Superior temporal gyrus (tissue), 1 donor: ENCODE results near the gene VOPP1.
A peak's percentile ranks its signal among the peaks of the same experiment; 100 is the strongest.
"Not testable (repeated sequence)": the region's sequence is repeated elsewhere in the genome, so short reads cannot be mapped to it uniquely, and the experiment has no call there.

Experiments
- DNase-seq: peaks from one replicate; pipeline ENCODE4 v3.0.0-alpha.2; 2016; ENCODE audit errors: extremely low spot score

Gene VOPP1

DNA sequence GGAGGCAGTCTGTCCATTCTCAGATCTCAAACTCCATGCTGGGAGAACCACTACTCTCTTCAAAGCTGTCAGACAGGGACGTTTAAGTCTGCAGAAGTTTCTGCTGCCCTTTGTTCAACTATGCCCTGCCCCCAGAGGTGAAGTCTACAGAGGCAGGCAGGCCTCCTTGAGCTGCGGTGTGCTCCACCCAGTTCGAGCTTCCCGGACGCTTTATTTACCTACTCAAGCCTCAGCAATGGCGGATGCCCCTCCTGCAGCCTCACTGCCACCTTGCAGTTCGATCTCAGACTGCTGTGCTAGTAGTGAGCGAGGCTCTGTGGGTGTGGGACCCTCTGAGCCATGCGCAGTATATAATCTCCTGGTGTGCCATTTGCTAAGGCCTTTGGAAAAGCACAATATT, 10.4 kb upstream of the VOPP1 start:
- not testable (repeated sequence) for DNase-seq

DNA sequence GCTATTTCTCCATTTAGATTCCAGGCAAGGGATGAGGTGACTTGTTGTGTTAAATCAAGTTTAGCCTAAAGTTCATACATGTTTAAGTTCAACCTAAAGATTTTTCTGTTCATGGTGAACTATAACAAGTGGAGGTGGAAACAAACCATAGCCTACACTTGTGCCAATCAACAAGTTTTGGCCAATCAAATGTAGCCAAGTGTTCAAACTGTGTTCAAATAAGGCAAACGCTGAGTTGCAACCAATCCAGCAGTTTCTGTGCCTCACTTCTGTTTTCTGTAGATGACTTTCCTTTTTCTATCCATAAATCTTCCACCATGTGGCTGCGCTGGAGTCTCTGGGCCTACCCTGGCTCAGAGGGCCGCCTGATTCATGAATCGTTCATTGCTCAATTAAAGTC, 4.5 kb upstream of the VOPP1 start:
- DNase-seq, result no peak

DNA sequence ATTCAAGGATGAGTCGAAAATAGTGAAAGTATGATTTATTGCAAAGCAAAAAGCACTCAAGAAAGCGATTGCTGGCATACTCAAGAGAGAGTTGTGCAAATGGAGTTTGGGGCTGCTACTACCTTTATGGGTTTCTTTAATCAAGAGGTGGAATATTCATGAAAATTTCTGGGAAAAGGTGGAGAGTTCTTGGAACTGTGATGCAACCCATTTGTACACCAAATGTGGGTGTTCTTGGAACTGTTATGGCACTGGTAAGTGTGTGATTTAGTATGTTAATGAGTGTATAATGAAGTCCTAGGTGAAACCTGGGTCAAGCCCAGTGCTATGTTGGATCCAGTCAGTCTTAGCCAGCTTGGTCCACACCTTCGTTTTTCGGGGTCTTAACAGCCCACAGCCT, 3.4 kb upstream of the VOPP1 start:
- DNase-seq, result no peak

DNA sequence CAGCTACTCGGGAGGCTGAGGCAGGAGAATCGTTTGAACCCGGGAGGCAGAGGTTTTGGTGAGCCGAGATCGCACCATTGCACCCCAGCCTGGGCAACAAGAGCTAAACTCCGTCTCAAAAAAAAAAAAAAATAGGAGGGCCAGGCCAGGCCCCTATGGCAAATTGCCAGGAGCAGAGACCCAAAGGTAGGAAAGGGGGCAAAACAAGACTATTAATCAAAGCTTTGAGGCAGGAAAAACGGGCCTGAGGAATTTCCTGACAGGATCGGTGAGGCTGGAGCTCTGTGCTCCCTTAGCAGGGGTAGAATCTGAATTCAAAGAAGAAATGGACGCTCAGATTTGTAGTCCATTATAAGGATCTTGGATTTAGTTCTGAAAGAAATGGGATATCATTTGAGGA, 2.8 kb upstream of the VOPP1 start:
- no peak for DNase-seq

DNA sequence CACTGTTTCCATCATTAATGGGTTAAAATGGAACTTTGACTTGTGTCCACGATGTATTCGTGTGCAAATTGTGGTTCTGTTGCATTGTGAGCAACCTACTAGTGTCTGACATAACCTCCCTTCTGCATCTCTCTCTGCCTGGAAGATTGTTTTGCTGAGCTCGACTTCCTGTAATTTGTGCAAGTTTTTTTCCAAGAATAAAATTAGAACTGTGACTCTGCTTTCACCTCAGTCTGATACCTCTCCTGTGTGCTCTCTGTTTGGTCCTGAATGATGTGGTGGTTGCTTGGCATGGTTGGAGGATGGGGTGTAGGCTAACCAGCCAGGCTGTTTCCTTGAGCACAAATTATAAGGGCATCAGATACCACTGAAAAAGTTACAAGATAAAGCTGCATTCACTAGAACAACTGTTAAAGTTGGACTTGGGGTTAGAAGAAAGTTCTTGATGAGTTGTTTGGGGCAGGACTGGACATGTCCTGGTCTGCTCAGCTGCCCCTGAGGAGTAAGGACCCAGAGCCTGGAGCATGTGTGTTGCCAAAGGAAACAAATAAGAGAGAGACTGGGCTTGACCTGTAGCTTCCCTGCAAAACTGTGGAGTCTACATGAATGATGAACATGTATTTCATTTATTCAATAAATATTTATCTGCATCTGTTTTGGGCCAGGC, 1.9 kb upstream of the VOPP1 start:
- peak; percentile 4 for DNase-seq

DNA sequence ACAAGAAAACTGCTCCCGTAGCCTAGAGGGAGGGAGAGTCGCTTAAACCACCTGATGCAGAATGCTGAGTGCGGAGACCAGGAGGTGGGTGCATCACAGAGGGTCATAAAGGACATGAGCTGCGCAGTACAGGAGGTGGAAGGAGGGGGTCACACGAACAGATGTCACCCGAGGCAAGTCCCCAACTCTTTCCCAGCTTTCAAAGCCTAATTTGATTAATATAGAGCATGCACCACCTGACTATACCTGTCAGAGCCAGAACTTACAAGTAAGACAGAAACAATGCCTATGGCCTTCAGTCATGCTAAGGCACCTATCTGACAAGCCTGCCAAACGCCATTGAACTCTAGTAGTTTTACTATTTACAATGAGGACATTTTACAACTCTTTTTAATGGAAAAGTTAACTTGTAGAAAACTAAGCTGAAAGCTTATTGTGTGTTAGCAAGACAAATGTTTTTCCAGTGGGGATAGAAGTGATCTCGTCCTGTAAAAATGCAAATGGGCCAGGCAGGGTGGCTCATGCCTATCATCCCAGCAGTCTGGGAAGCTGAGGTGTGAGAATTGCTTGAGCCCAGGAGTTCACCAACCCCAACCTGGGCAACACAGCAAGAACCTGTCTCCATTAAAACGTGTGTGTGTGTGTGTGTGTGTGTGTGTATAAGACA, 1.1 kb upstream of the VOPP1 start:
- DNase-seq, result peak; percentile 9

DNA sequence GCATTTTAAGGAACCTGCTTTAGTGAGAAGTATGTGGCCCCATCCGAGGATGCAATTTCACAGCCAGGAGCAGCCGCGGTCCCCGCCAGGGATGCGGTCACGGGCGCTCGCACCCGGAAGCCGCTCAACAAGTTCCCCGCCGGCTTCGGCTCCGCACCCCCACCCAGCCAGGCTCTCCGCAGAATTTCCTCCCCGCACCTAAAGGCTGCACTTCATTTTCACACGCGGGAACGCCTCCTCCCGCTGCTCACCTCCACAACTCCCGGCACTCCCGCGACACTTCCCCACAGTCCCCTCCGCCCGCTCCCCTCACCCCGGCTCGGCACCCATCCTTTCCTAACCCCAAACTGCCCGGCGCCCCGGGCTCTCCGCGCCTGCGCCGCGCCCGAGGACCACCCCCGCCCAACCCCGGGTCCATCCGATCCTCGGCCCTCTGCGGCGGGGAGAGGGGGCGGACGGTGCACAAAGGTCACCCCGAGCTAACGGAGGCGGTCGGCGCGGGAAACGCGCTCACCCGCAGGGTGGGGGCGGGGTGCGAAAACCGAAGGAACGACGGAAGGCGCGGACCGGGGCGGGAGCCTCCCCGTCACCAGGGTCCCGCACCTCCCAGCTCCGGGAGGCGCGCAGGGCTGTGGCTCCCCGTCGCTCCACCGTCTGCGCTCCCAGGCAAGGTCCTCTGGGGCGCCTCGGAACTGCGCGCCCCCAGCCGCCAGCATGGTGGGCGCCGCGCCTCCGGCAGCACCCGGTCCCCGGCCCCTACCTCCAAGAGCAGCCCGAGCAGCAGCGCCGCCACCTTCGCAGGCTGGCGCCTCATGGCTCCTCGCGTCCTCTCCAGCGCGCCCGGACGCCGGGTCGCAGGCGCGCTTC, 558 bp downstream of the VOPP1 start:
- peak; percentile 8 for DNase-seq

DNA sequence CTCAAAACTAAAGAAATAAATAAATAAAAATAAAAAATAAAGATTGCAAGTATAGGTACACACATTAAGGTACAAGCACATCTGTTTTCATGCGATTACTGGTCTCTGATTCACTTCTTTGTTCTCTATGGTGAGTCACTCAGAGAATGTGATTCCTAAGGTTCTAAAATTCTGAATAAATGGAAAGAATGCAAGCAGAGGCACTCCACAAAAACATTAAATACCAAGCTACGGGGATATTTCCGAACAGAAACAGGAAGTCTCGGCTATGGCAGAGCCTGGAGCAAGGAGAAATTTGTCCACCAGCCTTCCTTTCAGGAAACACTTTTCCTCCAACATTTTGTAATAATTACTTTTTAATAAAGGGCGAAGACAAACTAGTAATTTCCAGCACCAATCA, 1.4 kb downstream of the VOPP1 start:
- no peak for DNase-seq

DNA sequence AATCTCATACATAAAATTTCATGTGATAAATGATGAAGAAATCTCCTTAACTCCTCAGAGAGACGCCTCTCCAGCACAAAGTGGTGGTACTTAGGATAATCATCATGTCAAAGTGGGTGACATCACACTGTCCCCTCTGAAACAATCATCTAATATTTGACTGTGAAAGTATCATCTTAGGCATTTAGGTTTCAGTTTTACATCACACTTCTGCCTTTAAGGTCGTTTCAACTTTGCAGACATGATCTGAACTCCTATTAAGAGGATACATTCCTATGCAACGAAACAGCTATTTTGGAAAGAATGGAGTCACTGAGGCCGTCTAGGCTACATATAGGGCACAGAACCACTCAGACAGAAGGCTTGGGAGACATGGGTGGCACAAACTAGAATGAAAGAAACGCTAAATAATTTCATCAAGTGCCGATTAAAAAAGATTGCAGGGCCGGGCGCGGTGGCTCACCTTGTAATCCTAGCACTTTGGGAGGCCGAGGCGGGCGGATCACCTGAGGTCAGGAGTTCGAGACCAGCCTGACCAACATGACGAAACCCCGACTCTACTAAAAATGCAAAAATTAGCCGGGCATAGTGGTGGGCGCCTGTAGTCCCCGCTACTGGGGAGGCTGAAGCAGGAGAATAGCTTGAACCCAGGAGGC, 2.0 kb downstream of the VOPP1 start:
- DNase-seq, result peak; percentile 18

DNA sequence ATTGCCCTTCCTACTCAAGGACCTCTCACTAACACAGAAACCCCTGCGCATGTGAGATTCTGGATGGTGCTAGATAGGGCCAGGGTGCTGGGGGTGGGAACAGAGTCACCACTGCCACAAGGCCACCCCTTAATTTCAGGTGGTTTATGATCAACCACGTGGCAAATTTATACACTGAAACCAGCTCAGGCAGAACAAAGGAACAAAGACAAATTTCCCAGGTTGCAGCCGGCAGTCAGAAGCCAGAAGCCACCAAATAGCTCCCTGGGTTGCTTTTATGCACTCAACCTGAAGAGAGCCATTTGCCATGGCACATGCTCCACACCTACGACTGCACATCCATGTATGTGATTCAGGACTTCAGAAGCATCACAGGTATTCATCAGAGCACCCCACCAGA, 2.5 kb downstream of the VOPP1 start:
- DNase-seq, result peak; percentile 34

DNA sequence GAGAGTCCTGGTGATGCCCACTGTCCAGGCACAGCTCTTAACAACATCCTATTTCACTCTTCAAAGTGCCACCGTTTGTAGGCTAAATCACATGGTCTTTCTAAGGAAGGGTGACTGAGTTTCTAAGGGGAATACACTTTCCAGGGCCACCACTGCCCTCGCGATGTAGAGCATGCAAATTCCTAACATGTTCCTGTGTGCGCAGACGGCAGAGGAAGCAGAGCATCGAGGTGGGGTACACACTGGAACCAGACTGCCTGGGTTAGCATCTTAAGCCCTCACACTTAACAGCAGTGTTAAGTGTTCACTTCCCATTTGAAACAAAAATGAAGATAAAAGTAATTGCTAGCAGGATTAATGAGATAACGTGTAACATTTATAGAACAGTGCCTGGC, 3.0 kb downstream of the VOPP1 start:
- DNase-seq, result no peak

DNA sequence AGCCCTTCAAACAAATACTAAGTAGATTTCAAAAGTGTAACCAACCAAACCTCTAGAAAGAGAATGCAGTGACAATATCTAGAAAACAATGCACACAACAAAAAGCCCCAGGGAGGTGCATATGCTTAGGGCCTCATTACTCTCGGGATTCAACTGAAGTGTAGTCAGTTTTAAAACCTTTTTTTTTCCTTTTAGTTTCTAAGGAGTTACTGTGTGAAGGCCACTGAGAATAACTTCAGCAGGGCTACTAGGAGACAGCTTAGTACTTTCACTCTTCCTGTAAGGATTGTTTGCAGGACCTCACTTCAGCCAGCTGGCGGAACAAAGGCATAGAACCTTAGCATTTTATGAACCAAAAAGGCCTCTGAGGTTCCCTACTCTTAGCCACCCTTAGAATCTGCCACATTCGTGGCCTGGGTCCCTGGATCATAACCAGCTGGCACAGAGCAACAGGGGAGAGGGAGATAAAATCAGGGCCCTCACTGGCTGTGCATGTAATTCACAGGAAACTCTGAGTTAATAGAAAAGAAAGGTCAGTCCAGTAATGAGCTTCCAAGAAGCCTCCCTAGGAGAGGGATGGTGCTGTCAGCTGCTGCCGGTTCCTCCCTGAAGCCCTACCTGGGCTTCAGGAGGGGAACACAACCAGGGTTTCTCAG, 3.6 kb downstream of the VOPP1 start:
- DNase-seq, result peak; percentile 27

DNA sequence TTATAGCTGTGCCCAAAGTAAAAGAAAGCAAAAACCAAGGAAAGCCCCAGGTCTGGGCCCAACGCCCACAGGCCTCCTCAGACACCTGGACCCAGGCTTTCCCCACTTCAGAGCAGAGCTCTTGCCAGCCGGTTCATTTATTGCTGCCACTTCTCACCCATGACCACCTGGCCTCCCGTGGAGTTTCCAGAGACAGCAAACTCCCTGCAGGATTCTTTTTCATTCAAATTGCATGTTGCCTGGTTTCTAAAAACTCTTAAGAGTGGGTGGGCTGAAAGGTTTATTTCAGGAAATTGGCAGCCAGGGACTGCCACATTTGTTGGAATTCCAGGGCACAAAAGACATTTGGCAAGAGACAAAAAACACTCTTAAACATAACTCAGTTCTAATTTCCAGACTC, 4.7 kb downstream of the VOPP1 start:
- peak; percentile 63 for DNase-seq

DNA sequence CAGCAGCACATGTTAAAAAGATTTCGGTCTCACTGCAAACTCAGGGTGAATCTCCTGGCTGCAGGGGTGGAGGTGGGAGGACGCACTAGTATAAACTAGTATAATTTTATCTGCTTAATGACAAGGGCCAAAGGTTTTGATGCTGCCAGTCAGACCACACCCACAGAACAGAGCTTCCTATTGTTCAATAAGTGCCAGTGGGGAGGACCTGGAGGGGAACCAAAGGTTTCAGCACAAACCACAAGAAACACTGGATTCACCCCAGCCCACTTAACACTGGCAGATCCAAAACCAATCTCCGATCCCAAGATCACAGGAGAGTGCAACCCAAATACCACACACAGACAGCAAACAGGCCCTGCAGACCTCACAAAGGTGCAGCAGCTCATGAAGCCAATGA, 6.6 kb downstream of the VOPP1 start:
- no peak for DNase-seq

DNA sequence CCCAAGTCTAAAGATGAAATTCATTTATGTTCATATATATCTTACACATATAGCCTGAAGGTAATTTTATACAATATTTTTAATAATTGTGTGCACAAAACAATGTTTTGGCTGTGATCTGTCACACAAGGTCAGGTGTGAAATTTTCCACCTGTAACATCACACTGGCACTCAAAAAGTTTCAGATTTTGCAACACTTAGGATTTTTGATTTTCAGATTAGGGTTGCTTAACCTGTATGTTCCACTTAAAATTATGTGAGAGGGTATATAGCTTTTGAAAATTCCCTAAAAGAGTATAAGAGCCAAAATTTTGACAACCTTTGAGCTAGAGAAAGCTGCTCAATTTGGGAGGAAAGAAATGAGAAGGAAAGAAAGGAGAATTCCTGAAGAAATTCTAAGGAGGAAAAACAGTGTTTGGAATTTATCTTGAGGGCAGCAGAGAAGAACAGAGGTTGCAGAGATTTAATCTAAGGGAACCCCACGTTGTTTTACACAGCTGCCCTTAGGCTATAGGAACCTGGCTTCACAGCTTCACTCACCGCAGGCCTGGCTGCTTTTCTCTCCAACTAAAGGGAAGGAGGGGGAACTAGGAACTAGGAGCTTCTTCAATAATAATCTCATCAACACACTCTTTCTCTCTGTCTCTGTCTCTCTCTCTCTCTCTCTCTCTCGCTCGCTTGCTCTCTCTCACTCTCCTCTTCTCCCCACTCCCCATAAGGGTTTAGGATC, 8.5 kb downstream of the VOPP1 start:
- DNase-seq, result no peak

DNA sequence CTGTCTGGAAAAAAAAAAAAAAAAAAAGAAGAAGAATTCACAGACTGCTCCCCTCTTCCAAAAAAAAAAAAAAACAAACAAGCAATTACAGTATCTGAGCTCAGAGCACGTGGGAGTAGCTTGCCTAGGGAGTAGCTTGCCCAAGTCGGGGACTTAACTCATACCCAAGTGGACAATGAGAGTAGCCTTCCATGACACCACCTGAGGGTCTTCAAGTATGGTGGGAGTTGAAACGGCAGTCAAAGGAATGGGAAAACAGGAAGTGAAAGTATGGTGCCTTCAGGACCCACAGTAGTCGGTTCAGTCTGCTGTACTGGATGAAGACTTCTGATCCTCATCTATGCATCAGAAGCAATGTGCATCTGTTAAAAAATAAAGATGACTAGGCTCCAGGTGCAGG, 10.6 kb downstream of the VOPP1 start:
- DNase-seq, result no peak

DNA sequence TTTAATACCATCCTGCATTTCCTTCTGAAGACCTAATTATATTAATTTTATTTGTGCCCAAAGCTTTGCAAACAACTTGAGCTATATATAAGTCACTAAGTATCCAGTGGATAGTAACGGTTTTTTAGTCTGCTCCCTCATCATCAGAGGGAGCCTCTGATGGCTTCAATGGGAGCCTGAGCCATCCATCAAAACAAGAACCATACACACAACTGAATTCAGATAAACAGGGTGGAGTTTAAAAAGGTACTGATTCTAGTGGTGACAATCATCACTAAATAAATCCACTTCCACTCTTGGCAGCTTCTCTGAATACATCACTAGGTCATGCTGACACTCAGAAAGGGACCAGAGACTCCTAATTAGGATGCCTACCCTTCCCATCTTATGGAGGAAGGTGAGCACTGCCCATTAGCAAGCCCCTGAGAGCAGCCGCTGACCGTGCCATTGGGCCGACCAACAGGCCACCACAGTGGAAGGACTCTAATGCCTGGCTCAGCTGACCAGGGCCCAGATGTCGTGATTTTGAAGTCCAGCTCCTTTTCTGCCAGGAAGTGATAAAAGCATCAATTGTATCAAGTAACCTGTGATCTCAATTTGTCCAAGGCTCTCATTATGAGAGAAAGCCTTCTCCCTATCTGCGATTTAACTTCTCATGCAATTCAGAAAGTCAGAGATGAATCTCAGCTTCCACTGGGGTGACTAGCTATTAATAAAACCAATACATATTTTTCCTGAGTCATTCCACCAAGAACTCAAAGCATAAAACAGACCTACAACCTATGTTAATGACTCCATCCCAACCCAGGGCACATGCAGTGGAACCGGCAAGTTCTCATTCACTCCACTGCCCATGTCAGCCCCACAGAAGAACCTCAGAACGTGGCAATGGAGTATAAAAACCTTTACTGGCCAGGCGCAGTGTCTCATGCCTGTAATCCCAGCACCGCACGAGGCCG, 13.1 kb downstream of the VOPP1 start:
- no peak for DNase-seq

DNA sequence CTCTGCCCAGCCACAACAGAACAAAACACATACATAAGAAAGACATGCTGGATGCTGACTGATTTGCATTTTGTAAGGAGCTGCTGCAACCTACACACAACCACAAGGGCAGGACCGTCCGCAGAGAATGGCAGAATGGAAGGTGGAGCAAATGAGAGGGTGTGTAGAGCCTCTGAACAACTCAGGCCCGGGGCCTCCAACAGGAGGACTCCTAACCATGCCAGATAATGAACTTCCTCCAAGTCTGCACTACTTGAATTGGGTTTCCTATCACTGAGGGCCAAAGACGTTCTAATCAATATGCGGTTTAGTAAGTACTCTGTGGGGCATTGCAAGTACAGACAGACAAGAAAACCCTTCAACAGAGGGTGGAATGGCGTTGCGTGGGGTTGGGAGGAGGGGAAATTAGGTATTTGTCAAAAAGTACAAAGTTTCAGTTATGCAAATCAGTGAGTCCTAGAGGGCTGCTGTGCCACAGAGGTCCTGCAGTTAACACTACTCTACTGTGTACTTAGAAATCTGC, 14.6 kb downstream of the VOPP1 start:
- DNase-seq, result no peak

DNA sequence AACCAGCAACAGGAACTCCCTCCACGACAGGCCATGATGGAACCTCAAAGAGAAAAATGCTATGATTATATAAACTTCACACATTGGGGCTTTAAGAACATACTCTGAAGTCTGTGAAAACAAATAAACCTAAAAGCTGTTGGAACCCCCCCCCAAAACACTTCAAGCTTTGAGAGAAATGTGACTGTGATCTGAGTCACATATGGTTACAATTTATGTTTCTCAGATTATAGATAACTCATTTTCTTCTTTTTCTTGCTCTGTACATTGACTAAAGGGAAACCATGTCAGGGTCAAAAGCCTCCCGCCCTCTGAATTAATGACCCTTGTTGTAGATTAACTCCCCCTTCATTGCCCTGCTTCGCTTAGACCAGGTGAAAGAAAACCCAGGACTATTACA, 15.8 kb downstream of the VOPP1 start:
- DNase-seq, result no peak

DNA sequence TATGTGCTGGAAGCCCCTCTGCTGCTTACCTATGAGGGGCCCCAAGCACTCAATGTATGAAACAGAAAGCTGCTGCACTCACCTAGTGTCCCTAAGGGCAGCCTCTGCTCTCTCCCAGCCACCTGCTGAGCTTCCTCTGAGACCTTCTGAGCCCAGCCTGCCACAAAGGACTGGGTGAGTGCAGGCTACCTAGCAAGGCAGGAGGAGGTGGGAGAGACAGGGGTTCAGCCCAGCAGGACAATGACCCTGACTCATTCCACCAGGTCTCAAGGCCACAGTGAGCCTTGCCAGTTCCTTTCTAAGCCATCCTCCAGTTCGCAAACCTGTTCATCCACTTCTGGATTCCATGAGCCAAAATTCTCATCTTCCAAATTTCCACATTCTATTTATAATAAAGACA, 16.3 kb downstream of the VOPP1 start:
- no peak for DNase-seq
